MV-4-11 (cell line): ENCODE data around the gene BLOC1S6.
A peak's percentile ranks its signal among the peaks of the same experiment; 100 is the strongest.

Experiments
- DNase-seq: peaks from one replicate; lab custom pipeline; 2025; lab: John Stamatoyannopoulos, UW

The BLOC1S6 gene, protein sequence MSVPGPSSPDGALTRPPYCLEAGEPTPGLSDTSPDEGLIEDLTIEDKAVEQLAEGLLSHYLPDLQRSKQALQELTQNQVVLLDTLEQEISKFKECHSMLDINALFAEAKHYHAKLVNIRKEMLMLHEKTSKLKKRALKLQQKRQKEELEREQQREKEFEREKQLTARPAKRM

DNA sequence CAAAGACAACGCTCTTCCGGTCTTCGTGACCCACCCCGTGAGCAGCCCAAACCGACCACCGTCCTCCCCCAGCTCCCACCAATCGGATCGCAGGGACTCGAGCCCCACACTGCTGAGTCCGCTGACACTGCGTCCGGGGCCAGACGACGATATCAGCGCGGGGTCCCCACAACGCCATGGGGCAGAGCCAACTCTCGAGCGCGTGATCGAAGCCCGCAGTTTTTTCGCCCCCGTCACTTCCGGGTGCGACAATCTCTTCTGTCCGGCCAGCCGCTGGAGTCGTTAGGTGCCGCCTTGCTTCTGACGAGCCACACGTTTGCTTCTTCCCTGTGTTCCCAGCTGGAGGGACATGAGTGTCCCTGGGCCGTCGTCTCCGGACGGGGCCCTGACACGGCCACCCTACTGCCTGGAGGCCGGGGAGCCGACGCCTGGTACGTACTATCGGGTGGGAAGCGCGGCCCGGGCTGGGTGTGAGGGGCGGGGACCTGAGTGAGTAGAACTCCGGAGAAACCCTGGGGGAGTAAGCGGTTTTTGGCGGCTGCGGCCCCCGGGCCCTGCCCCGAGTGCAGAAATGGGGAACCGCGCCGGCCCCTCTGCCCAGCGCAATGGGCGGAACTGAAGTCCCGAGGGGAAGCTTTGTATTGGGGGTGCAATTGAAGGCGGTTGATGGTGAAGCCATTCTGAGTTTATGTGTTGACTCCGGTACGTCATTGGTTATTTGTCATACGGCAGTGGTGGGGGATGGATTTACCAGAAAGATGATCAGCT lies at the start of gene BLOC1S6:
TSS of gene BLOC1S6 (plus strand) at position 285 of the 768 bp plus-strand sequence. CDS start at position 350, 65 bp downstream.
- DNase-seq = peak; percentile 89

DNA sequence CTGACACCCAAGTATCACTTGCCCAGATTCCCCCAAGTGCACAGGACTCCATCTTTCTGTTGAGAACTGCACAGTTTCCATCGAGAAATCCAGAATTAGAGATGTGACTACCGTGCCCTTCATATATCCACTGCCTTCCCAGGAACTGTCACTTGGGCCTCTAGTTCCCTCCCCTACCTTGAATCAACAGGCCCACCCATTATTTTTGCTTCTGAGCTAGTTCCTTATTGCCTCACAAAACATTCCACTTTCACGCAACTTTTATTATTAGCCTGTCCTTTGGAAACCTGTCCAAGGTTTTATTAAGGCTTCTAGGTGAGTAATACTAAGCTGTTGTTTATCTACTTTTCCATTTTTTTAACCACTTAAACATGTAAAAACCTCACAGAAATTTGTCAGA lies 47.5 kb upstream of the BLOC1S6 start:
- DNase-seq = no peak

DNA sequence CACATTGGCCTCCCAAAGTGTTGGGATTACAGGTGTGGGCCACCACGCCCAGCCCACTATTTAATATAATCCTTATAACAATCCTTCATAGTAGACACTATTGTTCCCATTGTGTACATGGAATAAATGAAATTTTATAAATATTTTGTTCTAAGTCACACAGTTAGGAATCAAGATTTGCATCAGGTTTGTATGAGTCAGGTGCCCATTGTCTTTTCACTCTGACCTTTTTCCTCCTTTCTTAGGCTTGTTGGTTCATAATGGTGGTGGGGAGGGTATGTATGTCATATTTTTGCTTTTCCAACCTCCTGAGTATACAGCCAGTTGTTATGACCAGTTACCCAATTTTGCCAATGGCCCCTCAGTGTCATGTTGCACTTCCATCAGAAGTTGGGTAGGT lies 46.6 kb upstream of the BLOC1S6 start:
- DNase-seq = no peak

DNA sequence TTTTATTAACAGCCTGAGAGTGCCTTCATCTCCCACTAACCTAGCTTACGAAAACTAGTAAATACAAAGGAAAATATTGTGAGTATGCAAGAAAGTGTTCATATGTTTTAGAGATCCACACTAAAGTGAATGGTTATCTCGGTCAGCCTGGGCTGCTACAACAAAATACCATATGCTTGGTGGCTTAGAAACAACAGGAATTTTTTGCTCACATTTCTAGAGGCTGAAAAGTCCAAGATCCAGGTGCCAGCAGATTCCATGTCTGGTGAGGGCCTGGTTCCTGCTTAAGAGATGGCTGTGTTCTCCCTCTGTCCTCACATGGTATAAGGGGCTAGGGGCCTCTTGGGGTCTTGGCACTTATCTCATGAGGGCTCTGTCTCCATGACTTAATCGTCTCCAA lies 44.1 kb upstream of the BLOC1S6 start:
- no peak for DNase-seq

DNA sequence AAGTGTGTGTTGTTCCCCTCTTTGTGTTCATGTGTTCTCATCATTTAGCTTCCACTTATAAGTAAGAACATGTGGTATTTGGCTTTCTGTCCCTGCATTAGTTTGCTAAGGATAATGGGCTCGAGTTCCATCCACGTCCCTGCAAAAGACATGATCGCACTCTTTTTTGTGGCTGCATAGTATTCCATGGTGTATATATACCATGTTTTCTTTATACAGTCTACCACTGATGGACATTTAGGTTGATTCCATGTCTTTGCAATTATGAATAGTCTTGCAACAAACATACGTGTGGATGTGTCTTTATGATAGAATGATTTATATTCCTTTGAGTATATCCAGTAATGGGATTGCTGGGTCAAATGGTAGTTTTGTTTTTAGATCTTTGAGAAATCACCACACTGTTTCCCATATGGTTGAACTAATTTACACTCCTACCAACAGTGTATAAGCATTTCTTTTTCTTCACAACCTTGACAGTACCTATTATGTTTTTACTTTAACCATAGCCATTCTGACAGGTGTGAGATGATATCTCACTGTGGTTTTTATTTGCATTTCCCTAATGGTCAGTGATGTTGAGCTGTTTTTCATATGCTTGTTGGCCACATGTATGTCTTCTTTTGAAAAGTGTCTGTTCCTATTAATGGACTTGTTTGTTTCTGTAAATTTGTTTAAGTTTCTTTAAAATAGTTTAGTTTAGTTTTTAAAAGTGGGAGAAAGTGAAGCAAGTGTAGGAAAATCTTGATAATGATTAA lies 42.7 kb upstream of the BLOC1S6 start:
- DNase-seq = no peak

DNA sequence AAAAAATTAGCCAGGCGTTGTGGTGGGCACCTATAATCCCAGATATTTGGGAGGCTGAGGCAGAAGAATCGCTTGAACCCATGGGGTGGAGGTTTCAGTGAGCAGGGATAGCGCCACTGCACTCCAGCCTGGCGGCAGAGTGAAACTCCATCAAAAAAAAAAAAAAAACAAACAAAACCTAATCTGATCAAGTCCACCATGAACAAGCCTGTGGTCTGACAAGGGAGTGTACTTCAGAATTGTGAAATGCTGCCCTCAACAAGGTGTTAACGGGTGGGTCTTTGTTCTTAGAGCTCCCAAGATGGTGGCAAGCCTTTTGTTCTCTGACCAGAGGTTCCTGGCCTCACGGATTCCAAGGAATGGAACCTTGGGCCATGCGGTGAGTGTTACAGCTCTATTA lies 40.4 kb upstream of the BLOC1S6 start:
- DNase-seq = no peak

DNA sequence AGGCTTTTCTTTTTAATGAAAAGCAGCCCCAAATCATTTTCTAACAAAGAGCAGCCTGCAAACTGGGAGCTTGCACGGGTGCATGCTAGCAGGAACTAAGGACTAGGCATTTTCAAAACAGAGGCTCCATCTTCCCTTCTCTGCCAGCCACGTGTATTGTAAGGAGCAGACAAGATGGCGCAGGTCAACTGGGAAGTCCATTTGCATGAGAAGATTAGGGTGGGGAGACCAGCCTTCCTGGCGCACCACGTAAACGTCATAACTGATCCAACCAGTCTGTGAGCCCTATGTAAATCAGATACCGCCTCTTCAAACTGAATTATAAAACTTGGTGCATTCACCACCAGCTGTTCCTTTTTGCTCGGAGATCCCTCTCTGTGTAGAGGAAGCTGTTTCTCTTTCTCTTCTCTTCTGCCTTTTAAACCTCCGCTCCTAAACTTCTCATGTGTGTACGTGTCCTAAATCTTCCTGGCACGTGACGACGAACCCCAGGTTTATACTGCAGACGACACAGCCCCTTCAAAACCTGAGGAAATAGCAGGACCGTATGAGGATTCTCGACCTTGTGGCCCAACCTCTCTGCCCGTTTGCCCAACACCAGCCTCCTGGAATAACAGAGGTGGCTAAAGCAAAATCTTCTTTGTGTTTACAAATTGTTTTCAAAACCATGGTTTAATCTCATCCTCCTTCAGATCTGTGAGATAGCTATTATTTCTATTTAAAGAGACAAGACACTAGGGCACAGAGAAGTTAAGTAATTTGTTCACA lies 38.2 kb upstream of the BLOC1S6 start:
- no peak for DNase-seq

DNA sequence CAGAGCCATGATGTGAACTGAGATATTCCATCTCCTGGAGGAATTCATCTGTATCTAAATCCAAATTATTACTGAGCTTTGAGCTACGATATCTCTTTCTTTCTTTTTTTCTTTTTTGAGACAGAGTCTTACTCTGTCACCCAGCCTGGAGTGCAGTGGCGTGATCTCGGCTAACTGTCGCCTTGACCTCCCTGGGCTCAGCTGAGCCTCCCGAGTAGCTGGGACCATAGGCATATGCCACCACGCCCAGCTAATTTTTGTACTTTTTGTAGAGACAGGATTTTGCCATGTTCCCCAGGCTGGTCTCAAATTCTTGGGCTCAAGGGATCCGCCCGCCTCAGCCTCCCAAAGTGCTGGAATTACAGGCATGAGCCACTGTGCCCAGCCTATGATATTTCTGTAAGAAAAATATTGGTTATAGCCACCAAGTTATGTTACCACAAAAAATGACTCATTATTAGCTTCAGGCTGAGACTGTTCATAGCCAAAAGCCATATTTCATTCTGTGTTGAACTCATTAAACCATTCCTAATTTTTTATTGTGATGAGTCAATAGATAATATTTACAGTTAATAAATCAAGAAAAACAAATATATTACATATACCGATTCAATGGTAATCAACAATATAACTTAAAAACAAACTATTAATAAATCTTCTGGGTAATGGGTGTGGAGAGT lies 37.5 kb upstream of the BLOC1S6 start:
- DNase-seq = no peak

DNA sequence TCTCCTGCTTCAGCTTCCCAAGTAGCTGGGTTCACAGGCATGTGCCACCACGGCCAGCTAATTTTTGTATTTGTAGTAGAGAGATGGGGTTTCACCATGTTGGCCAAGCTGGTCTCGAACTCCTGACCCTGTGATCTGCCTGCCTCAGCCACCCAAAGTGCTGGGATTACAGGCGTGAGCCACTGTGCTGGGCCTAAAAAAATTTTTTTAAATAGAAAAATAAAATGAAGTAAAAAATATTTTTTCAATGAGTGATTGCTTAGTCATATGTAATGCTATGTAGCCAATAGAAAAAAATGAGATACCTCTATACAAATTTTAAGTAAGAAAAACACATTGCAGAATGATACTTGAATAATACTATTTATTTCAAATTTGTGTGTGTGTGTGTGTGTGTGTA lies 36.7 kb upstream of the BLOC1S6 start:
- DNase-seq = no peak

DNA sequence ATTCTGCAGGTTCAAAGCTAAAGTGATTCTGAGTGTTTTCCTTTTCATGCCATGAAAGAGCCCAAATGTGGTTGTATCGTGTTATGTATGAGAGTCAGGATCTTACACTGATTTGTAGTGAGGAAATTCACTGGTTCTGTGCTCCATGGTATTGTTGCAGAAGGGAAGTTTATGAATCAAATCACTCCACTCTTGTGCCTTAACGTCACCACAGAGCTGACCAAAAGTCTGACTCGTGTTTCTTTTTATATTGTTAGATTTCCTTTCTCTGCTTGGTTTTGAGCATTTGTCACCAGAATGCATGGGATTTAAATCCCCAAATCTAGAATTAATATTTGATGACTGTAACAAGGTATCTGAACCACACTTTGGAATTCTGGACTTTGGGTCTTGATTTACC lies 35.5 kb upstream of the BLOC1S6 start:
- no peak for DNase-seq

DNA sequence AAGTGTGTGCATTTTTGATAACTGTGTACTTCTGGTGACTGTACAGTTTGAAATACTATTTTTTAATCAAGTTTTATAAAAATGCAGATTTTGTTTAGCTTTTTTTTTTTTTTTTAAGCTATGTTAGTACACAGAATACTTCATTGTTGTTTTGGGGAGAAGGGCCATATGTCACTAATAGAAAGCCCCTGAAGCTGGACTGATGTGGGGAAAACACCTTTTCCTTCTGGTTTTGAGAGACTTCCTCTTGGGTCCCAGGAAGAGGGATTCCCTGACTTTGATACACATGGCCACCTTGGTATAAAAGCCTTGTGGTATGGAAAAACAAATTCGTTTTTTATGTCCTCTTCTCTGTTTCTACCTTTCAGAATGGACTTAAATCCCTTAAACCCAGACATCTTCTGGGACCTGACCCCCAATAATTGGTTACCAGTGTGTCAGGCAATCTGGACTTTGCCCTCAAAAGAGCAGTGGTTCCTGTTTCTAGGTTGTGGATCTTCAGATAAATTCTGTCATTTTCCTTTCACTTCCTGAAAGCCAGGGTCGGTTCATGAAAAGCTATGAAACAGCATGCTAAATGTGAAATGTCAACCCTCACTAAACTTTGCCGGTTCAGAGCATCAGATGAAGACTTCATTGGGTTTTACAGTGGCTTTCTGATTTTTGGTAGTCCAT lies 31.1 kb upstream of the BLOC1S6 start:
- DNase-seq = peak; percentile 82

DNA sequence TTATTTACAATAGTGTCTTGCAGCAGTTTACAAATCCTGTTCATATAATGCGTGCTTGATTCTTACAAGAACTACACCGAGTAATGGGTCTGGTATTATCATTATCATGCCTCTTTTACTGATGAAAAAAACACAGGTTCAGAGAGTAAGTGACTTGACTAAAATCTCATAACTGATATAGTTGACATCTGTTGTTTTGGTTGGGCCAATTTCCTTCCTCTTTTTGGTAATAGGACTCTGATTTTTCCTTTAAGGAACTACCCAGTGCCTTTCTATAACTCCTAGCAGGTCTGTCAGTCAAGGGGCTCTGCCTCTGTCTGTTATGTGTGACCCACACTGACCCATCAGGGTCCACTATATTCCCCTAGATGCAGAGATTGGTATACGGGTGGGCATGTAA lies 14.6 kb upstream of the BLOC1S6 start:
- peak; percentile 74 for DNase-seq

DNA sequence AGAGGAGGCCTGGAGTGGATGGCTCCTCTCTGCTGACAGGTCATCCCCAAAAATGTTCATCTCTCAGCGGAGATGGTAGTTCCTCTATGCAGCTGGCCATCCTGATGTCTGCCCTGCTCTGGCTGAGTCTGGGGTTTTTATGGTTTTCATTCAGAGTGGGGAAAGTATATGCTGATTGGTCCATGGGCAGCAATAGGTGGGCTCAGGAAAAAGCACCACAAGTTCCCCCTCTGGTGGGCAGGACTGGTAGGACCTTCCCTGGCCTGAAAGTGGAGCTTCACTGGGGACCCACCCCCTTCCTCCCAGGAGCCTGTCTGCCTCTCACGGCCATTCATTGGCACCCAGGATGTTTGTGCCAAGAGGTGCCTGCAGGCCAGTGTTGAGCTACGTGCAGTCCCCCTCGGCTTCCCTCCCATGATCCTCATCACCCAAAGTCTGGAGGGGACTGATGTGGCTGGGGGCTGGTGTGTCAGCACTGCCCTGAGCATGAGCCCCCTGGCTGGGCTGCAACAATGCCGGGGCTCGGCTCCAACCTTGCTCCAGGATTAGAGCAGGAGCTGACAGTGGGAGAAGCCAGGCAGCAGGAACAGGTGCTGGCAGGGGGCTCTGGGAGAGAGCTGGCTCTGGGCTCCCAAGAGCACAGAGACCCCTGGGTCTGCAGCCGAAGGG lies 13.1 kb upstream of the BLOC1S6 start:
- no peak for DNase-seq

DNA sequence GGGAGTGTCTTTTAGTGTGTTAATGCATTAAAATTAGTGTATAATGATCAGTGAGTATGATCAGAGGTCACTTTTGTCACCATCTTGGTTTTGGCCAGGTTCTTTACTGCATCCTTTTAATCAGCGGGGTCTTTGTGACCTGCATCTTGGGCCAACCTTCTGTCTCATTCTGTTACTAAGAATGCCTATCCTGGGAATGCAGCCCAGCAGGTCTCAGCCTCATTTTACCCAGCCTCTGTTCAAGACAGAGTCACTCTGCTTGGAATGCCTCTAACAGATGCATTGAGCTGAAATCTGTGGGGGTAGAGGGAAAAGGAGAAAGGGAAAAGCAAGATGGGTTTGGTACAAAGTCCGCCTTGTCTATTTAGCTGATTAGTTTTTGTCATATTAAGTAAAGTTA lies 5.3 kb upstream of the BLOC1S6 start:
- no peak for DNase-seq

DNA sequence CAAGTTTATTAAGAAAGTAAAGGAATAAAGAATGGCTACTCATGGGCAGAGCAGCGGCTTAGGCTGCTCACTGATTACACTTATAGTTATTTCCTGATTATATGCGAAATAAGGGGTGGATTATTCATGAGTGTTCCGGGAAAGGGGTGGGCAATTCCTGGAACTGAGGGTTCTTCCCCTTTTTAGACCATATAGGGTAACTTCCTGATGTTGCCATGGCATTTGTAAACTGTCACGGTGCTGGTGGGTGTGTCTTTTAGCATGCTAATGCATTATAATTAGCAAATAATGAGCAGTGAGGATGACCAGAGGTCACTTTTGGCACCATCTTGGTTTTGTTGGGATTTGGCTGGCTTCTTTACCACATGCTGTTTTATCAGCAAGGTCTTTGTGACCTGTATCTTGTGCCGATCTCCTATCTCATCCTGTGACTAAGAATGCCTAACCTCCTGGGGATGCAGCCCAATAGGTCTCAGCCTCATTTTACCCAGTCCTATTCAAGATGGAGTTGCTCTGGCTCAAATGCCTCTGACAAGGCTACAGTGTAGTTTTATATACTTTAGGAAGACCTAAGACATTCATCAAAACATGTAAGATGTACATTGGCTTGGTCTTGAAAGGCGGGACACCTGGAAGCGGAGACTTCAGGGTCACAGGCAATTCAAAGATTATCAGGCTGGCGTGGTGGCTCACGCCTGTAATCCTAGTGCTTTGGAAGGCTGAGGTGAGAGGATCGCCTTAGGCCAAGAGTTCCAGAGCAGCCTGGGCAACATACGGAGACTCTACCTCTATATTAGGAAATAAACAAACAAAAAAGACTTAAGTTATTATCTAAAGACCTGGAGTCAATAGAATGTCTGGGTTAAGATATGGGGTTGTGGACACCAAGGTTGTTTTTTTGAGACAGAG lies 3.2 kb upstream of the BLOC1S6 start:
- peak; percentile 93 for DNase-seq

DNA sequence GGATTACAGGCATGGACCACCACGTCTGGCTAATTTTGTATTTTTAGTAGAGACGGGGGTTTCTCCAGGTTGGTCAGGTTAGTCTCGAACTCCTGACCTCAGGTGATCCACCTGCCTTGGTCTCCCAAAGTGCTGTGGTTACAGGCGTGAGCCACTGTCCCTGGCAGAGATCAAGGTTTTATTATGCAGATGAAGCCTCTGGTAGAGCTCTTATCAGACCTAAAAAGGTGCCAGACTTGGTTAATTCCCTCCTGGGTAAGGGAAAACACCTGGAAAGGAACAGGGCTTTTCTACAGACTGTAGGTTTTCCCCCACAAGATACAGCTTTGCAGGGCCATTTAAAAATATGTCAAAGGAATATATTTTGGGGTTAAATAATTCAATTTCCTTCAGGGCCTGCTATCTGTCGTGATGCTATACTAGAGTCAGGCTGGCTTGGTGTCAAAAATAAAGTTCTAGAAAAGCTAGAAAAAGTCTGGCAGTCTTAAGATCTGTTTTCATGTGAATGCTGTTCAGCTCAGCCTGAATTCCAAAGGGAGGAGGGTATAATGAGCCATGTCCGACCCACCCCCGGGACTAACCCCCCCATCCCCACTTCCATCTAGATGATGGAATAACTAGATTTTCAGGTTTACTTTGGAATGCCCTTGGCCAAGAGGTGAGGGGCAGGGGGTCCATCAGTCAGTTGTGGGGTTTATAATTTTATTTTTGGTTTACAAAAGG lies 1.9 kb upstream of the BLOC1S6 start:
- DNase-seq = no peak

DNA sequence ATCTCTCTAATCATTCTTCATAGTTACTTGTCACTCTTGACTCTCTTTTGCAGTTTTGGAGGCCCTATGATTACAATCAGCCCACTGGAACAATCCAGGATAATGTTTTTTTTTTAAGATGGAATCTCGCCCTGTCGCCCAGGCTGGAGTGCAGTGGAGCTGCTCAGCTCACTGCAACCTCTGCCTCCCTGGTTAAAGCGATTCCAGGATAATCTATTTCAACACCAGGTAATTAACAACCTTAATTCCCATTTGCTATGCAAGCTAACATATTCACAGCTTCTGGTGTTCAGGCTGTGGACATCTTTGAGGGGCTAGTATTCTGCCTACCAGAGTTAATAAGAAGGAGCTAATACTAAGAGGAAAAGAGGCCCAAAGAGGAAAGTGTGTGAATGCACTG lies 1.1 kb upstream of the BLOC1S6 start:
- DNase-seq = no peak

DNA sequence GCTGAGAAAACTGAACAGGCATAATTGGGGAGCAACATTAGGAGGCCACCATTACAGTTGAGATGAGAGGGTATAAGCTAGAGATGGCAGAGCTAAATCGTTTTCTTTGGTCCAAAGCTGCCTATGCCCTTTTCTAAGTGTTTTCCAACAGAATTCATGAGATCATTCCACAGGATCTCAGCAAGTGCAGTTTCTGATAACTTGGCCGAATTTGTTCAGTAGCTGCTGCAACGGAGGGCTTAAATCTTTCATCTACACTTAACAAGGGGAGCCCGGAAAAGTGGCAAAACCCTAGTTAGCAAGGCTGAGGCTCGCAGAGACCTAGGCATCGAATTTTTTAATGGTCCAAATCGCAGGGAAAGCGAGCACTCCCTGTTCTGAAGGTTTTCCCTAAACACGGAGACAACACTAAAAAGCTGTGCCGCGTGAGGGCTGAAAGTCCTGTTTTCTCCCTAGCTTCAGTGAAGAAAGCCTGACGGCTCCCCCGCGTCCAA lies 531 bp upstream of the BLOC1S6 start:
- DNase-seq = no peak

DNA sequence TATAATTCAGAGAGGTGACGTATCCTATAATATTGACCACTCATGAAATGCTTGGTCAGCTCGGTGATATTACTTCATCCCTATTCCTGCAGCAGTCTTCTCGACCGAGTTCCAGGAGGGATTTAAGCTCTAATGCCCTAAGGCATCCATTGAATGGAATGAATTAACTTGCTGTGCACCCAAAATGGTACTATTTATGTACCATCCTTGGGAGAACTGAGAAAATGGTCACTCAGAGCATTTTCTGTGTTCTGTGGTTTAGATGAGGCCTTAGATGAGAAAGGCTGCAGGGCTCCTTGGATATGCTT lies 638 bp downstream of the BLOC1S6 start:
- no peak for DNase-seq
